DOHH2 (cell line): ENCODE data around the gene PFDN2.

ENCODE experiments used
- EZH2phosphoT487 ChIP-seq: fragments of 200-600 bp; sonication (generic); IDR thresholded peaks from 2 replicates; pipeline ENCODE4 v1.6.1; 2017; ENCODE audit warnings: borderline replicate concordance, mild to moderate bottlenecking, antibody characterized with exemption, low read length, moderate library complexity, mixed read lengths
- TF ChIP-seq, protein P1 (sequence below): fragments of 200-600 bp; sonication (generic); IDR thresholded peaks from one replicate; pipeline ENCODE4 v1.5.1; 2014; ENCODE audit warnings: antibody characterized with exemption, mild to moderate bottlenecking, low read depth, low read length; ENCODE audit not compliant: poor library complexity, severe bottlenecking

DNA sequence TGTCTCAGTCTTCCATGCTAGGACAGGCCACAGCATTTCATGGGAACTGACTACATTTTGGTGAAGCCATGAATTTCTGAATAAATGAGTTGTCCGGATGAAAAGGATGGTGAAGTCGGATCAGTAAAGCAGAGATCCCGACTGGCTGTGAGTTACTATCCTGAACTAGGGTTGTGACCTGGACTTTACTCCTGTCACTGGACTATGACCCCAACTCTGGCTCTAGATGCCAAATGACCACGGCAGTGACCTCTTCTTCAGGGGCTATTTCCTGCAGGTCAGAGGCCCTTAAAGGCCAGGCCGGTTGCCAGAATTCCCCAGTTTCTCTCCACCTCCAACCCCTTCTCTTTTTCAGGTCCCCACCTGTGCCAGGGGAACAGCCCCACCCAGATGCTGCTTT is 26.7 kb downstream of the PFDN2 start:
- TF ChIP-seq, protein P1, sequence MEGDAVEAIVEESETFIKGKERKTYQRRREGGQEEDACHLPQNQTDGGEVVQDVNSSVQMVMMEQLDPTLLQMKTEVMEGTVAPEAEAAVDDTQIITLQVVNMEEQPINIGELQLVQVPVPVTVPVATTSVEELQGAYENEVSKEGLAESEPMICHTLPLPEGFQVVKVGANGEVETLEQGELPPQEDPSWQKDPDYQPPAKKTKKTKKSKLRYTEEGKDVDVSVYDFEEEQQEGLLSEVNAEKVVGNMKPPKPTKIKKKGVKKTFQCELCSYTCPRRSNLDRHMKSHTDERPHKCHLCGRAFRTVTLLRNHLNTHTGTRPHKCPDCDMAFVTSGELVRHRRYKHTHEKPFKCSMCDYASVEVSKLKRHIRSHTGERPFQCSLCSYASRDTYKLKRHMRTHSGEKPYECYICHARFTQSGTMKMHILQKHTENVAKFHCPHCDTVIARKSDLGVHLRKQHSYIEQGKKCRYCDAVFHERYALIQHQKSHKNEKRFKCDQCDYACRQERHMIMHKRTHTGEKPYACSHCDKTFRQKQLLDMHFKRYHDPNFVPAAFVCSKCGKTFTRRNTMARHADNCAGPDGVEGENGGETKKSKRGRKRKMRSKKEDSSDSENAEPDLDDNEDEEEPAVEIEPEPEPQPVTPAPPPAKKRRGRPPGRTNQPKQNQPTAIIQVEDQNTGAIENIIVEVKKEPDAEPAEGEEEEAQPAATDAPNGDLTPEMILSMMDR: no peak
- no peak for TF ChIP-seq EZH2phosphoT487
